Panc1 (cell line): ENCODE measurements around the gene AATF.

Source experiments
- REST ChIP-seq, 2 experiments: IDR thresholded peaks; 2 replicates each; pipeline ENCODE4 v1.6.1; 2011 to 2012; ENCODE audit warnings: low read depth in 2 of 2, control low read depth in 1 of 2, low read length in 1 of 2, mild to moderate bottlenecking in 1 of 2, moderate library complexity in 1 of 2; ENCODE audit not compliant: insufficient read depth in 1 of 2
- TF ChIP-seq, protein P1 (sequence below): fragments of 450-650 bp; IDR thresholded peaks from 2 replicates; pipeline ENCODE4 v1.5.1; 2017; ENCODE audit warnings: mild to moderate bottlenecking

DNA sequence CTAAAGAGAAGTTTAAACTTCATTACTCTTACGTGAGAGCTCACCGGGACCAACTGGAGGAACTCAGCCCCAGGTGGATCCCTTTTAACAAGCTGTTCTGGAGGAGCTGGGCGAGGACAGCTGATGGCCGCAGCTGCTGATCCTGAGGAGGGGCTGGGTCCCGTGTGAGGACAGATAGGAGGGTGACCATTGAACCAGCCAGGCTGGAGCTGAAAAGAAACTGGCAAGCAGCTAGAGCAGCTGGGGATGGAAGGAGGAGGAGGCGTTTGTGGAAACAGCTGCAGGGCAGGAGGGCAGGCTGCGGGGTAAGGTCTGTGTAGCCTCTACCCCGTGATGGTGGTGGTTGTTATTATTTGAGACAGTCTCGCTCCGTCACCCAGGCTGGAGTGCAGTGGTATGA lies 119.5 kb downstream of the AATF start:
- TF ChIP-seq, protein P1, sequence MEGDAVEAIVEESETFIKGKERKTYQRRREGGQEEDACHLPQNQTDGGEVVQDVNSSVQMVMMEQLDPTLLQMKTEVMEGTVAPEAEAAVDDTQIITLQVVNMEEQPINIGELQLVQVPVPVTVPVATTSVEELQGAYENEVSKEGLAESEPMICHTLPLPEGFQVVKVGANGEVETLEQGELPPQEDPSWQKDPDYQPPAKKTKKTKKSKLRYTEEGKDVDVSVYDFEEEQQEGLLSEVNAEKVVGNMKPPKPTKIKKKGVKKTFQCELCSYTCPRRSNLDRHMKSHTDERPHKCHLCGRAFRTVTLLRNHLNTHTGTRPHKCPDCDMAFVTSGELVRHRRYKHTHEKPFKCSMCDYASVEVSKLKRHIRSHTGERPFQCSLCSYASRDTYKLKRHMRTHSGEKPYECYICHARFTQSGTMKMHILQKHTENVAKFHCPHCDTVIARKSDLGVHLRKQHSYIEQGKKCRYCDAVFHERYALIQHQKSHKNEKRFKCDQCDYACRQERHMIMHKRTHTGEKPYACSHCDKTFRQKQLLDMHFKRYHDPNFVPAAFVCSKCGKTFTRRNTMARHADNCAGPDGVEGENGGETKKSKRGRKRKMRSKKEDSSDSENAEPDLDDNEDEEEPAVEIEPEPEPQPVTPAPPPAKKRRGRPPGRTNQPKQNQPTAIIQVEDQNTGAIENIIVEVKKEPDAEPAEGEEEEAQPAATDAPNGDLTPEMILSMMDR: no peak
- no peak for TF ChIP-seq REST (IDR thresholded peaks at IDR 0.05; ENCODE audit: insufficient read depth in 1 of 2, low read depth in 2 of 2, low read length in 1 of 2)
